HG03457 (cell line): ENCODE measurements around the gene TAS2R20.
"Not testable (repeated sequence)": the region's sequence is repeated elsewhere in the genome, so short reads cannot be mapped to it uniquely, and the experiment has no call there.

Experiments used
- ATAC-seq: cut with Tn5 transposase; IDR thresholded peaks from one replicate; pipeline ENCODE4 v1.9.1; 2021; ENCODE audit warnings: moderate number of reproducible peaks; ENCODE audit not compliant: unreplicated experiment

TAS2R20 gene

GRCh38 chr12:10998204-10998603 lies at the start of gene TAS2R20:
Gene TAS2R20, minus strand, starts transcription at chr12:10998304. Its CDS starts 429 bp downstream, at chr12:10997875.
- ATAC-seq, result no peak

- ATAC-seq, result not testable (repeated sequence)
Measured at GRCh38 chr12:11041366-11041765, 43.3 kb upstream of the TAS2R20 start.

- ATAC-seq, result no peak
Measured at GRCh38 chr12:11040162-11040561, 42.1 kb upstream of the TAS2R20 start.

GRCh38 chr12:11039171-11039570 lies 41.1 kb upstream of the TAS2R20 start:
- ATAC-seq, result no peak

GRCh38 chr12:11033959-11034358 lies 35.9 kb upstream of the TAS2R20 start:
- not testable (repeated sequence) for ATAC-seq

- no peak for ATAC-seq
Measured at GRCh38 chr12:11031307-11031706, 33.2 kb upstream of the TAS2R20 start, which contains the start of gene TAS2R31. Gene TAS2R31, minus strand, starts transcription at chr12:11031407. Its CDS starts 72 bp downstream, at chr12:11031335.

- no peak for ATAC-seq
Measured at GRCh38 chr12:11026118-11026517, 28.0 kb upstream of the TAS2R20 start.

GRCh38 chr12:11023387-11023786 lies 25.3 kb upstream of the TAS2R20 start:
- ATAC-seq, result no peak

- no peak for ATAC-seq
Measured at GRCh38 chr12:11022520-11022919, 24.4 kb upstream of the TAS2R20 start, which contains the start of gene TAS2R19. Gene TAS2R19, minus strand, starts transcription at chr12:11022620. Its CDS starts 49 bp downstream, at chr12:11022571.

GRCh38 chr12:11016937-11017336 lies 18.8 kb upstream of the TAS2R20 start:
- no peak for ATAC-seq

GRCh38 chr12:11015775-11016430 lies 17.8 kb upstream of the TAS2R20 start:
- no peak for ATAC-seq

GRCh38 chr12:11014234-11014633 lies 16.1 kb upstream of the TAS2R20 start:
- ATAC-seq, result no peak

- no peak for ATAC-seq
Measured at GRCh38 chr12:11007608-11008007, 9.5 kb upstream of the TAS2R20 start.

GRCh38 chr12:10994307-10994706 lies 3.8 kb downstream of the TAS2R20 start:
- no peak for ATAC-seq

GRCh38 chr12:10989107-10989506 lies 9.0 kb downstream of the TAS2R20 start:
- no peak for ATAC-seq

GRCh38 chr12:10986812-10987211 lies 11.3 kb downstream of the TAS2R20 start, which contains the start of gene TAS2R50:
Gene TAS2R50, minus strand, starts transcription at chr12:10986912. Its CDS starts 52 bp downstream, at chr12:10986860.
- ATAC-seq, result no peak

GRCh38 chr12:10982244-10982643 lies 15.9 kb downstream of the TAS2R20 start:
- no peak for ATAC-seq

GRCh38 chr12:10974965-10975364 lies 23.1 kb downstream of the TAS2R20 start:
- ATAC-seq, result no peak

- ATAC-seq, result no peak
Measured at GRCh38 chr12:10968765-10969456, 29.2 kb downstream of the TAS2R20 start.

GRCh38 chr12:10967409-10967808 lies 30.7 kb downstream of the TAS2R20 start:
- no peak for ATAC-seq

- ATAC-seq, result no peak
Measured at GRCh38 chr12:10966314-10966713, 31.8 kb downstream of the TAS2R20 start.

GRCh38 chr12:10965476-10965875 lies 32.6 kb downstream of the TAS2R20 start:
- ATAC-seq, result no peak
